ENCODE measurements around the gene IL3. TPM values are rescaled to one million over a fixed set of nuclear protein-coding genes. Genes with fewer than 3 reads are reported as not detected.

Gene IL3
- total RNA-seq, 1 donor from 2014 or later, result not detected

- no peak overlapping the region for H3K4me2 ChIP-seq
- H3K79me2 ChIP-seq (ENCODE audit: low read depth), result no peaks in the 10 kb centered on the region
- Mint-ChIP-seq H3K4me3 (no peak overlapping the region), H3K27ac (no peak overlapping the region), H3K9me3 (peaks cover 2% of the 10 kb centered on the region), H3K4me1 (no peaks in the 10 kb centered on the region), H3K36me3 (no peaks in the 10 kb centered on the region), H3K27me3 (ENCODE audit: insufficient read depth, low read depth) (peaks cover 15% of the 10 kb centered on the region)
- no peaks in the 10 kb centered on the region for H3K4me1 ChIP-seq
- H3K27me3 ChIP-seq, result no peaks in the 10 kb centered on the region
- no peak for TF ChIP-seq EZH2 (IDR thresholded peaks at IDR 0.05)
- no peak for TF ChIP-seq EZH2phosphoT487 (IDR thresholded peaks at IDR 0.05)
- no peak for TF ChIP-seq CTCF (IDR thresholded peaks at IDR 0.05)
- no peak overlapping the region for H3K4me3 ChIP-seq
- no peaks in the 10 kb centered on the region for H3K36me3 ChIP-seq
- H3F3A ChIP-seq (ENCODE audit: low read depth), result no peaks in the 10 kb centered on the region
- H2AFZ ChIP-seq (replicated peaks), result no peak overlapping the region
- H4K20me1 ChIP-seq (ENCODE audit: low read depth), result no peaks in the 10 kb centered on the region
- H3K9me3 ChIP-seq (ENCODE audit: low read depth), result no peaks in the 10 kb centered on the region
- H3K9ac ChIP-seq, result no peak overlapping the region
- no peak overlapping the region for H3K27ac ChIP-seq
- DNase-seq (ENCODE audit: low spot score), result no peak
These were observed 34.1 kb downstream of the IL3 start for GRCh38 chr5:132094393-132095076.

- no peak overlapping the region for H3K9ac ChIP-seq
- H3K4me2 ChIP-seq, result no peak overlapping the region
These were observed 34.6 kb downstream of the IL3 start for GRCh38 chr5:132095077-132095410.

GRCh38 chr5:132095424-132095972, 35.0 kb downstream of the IL3 start:
- TF ChIP-seq EZH2 (IDR thresholded peaks at IDR 0.05) (no peak), EZH2phosphoT487 (IDR thresholded peaks at IDR 0.05) (no peak), CTCF (IDR thresholded peaks at IDR 0.05) (no peak)
- Histone ChIP-seq H3K4me2 (no peak overlapping the region), H3K9ac (no peak overlapping the region)

More at GRCh38 chr5:132095077-132095410, 34.6 kb downstream of the IL3 start:
- Histone ChIP-seq H3K9me3 (ENCODE audit: low read depth) (no peaks in the 10 kb centered on the region), H3K27me3 (no peaks in the 10 kb centered on the region), H3K36me3 (no peaks in the 10 kb centered on the region), H2AFZ (replicated peaks) (no peak overlapping the region), H3K4me3 (no peak overlapping the region), H4K20me1 (ENCODE audit: low read depth) (no peaks in the 10 kb centered on the region), H3F3A (ENCODE audit: low read depth) (no peaks in the 10 kb centered on the region), H3K79me2 (ENCODE audit: low read depth) (no peaks in the 10 kb centered on the region), H3K27ac (no peak overlapping the region), H3K4me1 (no peaks in the 10 kb centered on the region)
- H3K27me3 Mint-ChIP-seq (ENCODE audit: insufficient read depth, low read depth), result peaks cover 15% of the 10 kb centered on the region
- H3K4me3 Mint-ChIP-seq, result no peak overlapping the region
- DNase-seq (ENCODE audit: low spot score), result no peak
- H3K27ac Mint-ChIP-seq, result no peak overlapping the region
- no peaks in the 10 kb centered on the region for H3K4me1 Mint-ChIP-seq
- no peak for TF ChIP-seq EZH2 (IDR thresholded peaks at IDR 0.05)
- no peak for TF ChIP-seq CTCF (IDR thresholded peaks at IDR 0.05)
- no peak for TF ChIP-seq EZH2phosphoT487 (IDR thresholded peaks at IDR 0.05)
- H3K9me3 Mint-ChIP-seq, result peaks cover 2% of the 10 kb centered on the region
- no peaks in the 10 kb centered on the region for H3K36me3 Mint-ChIP-seq

More at GRCh38 chr5:132095424-132095972, 35.0 kb downstream of the IL3 start:
- Mint-ChIP-seq H3K4me1 (no peaks in the 10 kb centered on the region), H3K27me3 (ENCODE audit: insufficient read depth, low read depth) (peaks cover 15% of the 10 kb centered on the region), H3K36me3 (no peaks in the 10 kb centered on the region), H3K27ac (no peak overlapping the region), H3K9me3 (peaks cover 2% of the 10 kb centered on the region), H3K4me3 (no peak overlapping the region)
- Histone ChIP-seq H3K79me2 (ENCODE audit: low read depth) (no peaks in the 10 kb centered on the region), H3K4me3 (no peak overlapping the region), H3K36me3 (no peaks in the 10 kb centered on the region), H3K9me3 (ENCODE audit: low read depth) (no peaks in the 10 kb centered on the region), H3K27ac (no peak overlapping the region), H3F3A (ENCODE audit: low read depth) (no peaks in the 10 kb centered on the region), H4K20me1 (ENCODE audit: low read depth) (no peaks in the 10 kb centered on the region), H3K4me1 (no peaks in the 10 kb centered on the region), H2AFZ (replicated peaks) (no peak overlapping the region), H3K27me3 (no peaks in the 10 kb centered on the region)
- no peak for DNase-seq (ENCODE audit: low spot score)
